DMS79 (cell line): ENCODE results near the gene MGAT5.

Experiments
- DNase-seq: peaks from one replicate; lab custom pipeline; 2025; lab: John Stamatoyannopoulos, UW

Gene MGAT5, protein sequence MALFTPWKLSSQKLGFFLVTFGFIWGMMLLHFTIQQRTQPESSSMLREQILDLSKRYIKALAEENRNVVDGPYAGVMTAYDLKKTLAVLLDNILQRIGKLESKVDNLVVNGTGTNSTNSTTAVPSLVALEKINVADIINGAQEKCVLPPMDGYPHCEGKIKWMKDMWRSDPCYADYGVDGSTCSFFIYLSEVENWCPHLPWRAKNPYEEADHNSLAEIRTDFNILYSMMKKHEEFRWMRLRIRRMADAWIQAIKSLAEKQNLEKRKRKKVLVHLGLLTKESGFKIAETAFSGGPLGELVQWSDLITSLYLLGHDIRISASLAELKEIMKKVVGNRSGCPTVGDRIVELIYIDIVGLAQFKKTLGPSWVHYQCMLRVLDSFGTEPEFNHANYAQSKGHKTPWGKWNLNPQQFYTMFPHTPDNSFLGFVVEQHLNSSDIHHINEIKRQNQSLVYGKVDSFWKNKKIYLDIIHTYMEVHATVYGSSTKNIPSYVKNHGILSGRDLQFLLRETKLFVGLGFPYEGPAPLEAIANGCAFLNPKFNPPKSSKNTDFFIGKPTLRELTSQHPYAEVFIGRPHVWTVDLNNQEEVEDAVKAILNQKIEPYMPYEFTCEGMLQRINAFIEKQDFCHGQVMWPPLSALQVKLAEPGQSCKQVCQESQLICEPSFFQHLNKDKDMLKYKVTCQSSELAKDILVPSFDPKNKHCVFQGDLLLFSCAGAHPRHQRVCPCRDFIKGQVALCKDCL

GRCh38 chr2:134253804-134254203 is at the start of gene MGAT5:
MGAT5 (plus strand) TSS chr2:134254072; CDS start chr2:134254404, 332 bp downstream.
- DNase-seq = no peak

GRCh38 chr2:134205087-134205486 is 48.8 kb upstream of the MGAT5 start:
- no peak for DNase-seq

DNA sequence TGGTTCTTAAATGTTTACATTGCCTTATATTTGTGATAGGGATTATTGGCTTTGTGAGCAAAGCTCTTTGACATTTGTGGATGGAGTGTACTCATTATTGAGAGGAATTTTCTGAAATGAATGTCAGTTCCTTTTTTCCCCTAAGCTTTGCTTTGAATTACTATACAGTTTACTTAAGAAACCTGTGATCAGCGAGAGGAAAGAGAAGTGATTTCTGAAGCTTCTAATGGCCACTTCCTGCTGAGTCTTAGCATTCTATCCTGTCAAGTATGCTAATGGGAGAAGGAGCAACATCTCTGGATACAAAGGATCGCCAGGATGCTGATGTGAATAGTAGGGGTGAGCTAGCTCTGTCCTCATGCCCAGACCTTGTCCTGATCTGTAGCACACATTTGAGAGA is 47.8 kb upstream of the MGAT5 start:
- DNase-seq = no peak

DNA sequence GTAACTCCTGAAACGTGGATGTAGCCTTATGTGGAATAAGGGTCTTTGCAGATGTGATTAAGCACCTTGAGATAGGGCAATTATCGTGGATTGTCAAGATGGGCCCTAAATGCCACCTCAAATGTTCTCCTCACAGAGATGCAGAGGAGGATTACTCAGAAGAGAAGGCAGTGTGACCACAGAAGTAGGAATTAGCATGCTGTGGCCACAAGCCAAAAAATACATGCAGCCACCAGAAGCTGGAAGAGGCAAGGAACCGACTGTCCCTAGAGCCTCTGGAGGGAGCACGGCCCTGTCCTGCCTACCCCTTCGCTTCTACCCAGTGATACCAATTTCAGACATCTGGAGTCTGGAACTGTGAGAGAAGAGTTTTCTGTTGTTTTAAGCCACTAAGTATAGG is 47.3 kb upstream of the MGAT5 start:
- peak; percentile 23 for DNase-seq

GRCh38 chr2:134207589-134208209 is 46.2 kb upstream of the MGAT5 start:
- no peak for DNase-seq

DNA sequence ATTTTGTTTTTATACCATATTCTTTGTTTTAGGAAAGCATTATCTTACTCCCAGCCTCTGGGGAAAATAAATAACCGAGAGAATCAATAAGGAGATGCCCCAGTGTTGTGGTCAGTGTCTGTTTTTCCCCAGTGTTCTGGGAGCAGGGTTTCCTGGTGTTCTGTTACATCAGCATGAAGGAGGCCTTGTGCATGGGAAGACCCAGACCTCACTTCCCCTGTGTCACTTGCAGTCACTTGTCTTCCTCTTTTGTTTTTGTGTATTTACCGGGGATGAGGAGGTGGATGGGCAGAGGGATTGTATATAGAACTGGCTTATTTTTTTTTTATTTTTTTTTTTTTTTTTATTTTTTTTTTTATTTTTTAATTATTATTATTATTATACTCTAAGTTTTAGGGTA is 45.0 kb upstream of the MGAT5 start:
- DNase-seq = no peak

DNA sequence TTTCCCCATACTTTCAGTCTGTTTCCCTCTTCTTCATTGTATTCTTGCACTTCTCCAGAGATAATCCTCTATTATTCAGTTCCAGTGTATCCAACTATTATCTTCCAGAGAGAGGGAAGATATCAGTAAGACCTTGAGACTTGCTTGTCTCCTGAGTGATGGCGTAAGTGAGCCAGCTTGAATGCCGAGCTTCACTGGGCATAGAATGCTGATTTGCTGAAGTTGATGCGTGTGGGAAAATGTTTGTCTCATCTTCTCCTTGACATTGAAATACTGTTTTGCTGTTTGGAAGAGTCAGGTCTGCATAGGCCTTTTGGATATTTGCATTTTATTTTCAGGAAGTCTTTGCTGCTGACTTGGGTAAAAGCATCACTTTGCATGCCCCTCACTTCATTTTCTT is 41.1 kb upstream of the MGAT5 start:
- no peak for DNase-seq

GRCh38 chr2:134216152-134216829 is 37.6 kb upstream of the MGAT5 start:
- DNase-seq = peak; percentile 41

DNA sequence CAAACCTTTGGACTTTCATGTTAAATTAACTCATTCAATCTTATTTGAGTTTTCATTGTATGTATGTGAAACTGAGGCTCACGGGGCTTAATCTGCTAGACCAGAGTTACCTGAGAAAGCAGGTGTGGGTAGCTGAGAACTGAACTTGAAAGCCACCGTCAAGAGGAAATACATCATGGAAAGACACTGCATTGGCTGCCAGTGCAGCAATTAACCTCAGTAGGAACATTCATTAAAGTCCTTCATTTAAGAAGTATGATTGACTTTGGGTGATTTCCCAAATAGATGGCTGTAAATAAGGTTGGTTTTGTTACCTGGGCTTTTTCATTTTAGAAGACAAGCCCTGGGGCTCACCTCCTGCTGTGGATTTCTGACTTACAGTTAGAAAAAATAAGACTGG is 36.5 kb upstream of the MGAT5 start:
- no peak for DNase-seq

- DNase-seq = no peak
Observed at GRCh38 chr2:134217924-134218323, 35.9 kb upstream of the MGAT5 start.

DNA sequence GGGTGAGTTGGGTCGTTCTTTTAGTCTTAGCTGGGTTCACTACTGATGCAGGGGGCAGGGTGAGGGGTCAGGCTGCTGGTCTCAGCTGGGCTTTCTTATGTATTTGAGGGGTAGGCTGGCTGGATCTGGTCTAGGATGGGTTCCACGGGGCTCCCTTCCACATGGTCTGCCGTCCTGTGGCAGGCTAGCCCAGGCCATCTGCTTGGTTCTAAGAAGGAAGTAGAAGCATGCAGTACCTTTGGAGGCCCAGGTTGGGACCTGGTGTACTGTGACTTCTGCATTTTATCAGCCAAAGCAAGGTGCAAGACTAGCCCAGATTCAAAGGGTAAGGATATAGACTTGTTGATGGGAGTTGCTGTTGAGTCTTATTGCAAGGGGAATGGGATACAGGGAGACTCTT is 35.5 kb upstream of the MGAT5 start:
- DNase-seq = no peak

GRCh38 chr2:134218930-134219658 is 34.8 kb upstream of the MGAT5 start:
- no peak for DNase-seq

DNA sequence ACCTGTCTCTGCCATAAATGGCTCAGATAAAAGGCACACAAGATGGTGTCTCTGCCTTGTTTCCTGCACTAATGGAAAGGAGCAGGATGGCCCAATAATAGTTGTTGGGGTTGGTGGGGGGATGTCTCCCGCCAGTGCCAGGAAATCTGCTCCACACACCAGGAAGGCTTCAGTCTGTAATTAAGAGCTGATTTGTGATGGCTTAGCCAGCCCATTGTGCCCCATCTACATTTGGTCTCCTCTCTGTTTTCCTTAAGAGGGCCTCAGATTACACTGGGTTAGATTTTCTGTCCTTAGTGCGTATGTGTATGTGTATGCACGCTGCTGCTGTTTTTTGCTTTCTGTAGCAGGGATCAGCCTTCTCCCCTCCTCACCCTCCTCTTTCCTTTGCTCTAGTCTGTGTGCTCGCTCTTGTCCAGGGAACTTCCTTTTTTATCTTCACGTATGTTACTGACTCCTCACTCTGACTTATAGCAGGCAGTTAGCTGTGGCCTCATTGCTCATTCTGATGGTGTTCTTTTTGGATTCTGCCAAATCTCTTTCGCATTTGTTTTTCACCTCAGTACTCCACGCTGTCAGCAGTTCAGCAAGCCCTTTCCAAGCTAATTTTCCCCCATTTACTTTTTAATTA is 33.4 kb upstream of the MGAT5 start:
- DNase-seq = no peak

DNA sequence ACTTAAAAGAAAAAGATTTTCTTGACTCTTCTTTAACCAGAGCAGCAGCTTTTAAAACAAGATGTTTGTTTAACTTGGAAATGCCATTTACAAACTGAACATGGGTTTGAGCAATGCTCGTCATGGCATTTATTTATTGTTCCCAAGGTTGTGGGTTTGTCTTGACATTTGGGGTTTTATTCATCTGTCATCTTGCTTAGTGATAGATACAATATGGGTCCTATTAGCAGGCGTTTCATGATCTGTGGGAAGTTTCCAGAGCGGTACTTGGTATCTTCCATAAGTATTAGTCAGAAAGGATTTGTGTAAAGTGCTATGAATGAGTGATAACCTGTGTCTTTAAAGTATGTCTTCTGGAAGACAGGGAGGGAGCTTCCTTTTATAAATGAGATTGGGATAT is 29.9 kb upstream of the MGAT5 start:
- DNase-seq = no peak

GRCh38 chr2:134225173-134225572 is 28.7 kb upstream of the MGAT5 start:
- no peak for DNase-seq

DNA sequence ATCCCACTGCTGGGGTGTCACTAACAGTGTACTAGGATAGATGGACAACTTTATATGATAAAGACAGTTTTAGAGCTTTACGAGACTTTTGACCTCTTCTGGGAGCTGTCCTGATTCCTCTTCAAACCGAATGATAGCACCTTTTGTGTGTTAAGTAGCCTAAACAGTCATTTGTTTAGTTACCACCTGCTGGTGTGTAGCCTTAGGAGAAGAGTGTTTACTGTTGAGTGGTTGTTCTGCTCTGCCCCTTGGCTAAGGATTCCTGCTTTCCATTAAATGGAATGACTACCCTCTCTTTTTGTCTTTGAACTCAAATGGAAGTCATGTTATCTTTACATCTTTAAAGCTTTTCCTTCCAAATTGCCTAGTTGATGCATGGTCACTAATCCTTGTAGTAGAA is 28.0 kb upstream of the MGAT5 start:
- DNase-seq = peak; percentile 20

DNA sequence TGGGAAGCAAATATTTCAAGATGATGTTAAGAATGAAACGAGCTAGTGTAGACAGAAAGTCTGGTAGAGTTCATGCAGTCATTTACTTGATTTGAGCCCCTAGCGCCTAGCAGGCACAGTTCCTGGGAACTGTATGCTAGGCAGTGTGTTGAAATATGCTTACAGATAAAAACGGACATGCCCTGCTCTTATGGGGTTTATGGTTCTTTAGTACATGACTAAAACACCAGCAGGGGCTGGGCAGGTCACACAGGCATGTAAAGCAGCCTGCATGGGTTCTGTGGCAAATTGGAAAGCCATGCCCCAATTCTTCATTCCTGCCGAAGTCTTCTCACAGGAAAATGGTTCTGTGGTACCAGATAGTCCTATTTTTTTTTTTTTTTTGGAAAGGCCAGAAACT is 27.3 kb upstream of the MGAT5 start:
- no peak for DNase-seq

DNA sequence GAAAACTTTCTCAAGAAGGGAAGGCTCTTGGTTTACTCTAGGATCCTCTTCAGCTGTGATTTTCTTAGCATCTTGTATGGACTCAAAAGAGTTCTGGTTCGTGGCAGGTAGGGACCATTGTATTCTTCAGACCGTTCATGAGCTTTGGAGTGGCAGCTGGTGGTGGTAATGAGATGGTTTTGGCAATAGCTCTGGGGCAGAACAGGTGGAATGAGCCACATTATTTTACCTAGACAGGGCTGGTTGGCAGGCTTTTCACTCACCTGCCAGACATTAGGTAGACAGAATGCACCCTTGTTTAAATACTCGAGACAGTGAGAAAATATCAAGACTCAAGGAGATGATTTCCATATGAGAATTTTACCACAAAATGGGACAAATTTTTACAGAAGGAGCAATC is 26.2 kb upstream of the MGAT5 start:
- peak; percentile 72 for DNase-seq

DNA sequence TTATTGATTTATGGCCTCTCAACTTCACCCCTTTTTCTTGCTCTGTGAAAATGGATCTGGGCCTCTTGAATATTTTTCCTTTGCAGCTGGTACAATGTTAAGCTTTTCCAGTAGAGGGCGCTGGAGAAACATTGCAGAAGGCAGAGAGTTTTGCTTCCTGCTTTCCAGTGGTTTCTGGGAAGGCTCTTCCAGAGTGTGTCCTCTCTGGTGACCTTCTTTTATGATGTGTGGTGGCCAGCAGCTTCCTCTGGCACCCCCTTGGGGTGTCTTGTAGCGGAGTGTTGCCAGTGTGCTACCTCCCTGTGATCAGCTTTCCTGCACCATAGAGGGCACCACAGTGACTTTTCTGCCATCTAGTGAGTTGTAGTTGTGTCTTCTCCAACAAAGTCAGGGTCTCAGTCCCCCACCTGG is 25.4 kb upstream of the MGAT5 start:
- DNase-seq = no peak

GRCh38 chr2:134229540-134229939 is 24.3 kb upstream of the MGAT5 start:
- no peak for DNase-seq

DNA sequence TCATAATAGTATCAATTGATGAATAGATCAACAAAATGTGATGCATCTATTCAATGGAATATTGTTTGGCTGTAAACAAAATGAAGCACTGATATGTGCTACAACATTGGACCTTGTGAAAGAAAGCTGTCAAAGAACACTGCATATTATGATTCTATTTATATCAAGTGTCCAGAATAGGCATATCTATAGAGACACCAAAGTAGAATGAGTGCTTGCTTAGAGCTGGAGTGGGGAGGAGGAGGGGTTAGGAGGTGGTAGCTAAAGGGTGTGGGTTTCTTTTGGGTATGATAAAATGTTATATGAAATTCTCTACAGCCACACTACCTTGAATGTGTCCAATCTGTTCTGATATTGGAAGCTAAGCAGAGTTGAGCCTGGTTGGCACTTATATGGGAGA is 23.0 kb upstream of the MGAT5 start:
- DNase-seq = no peak
